GM10847 (cell line): ENCODE measurements around the gene ERCC1.

Source experiments
- POLR2A ChIP-seq: IDR thresholded peaks from 2 replicates; pipeline ENCODE4 v1.6.1; 2011; ENCODE audit not compliant: insufficient read length; ENCODE audit errors: extremely low read depth

Gene ERCC1

GRCh38 chr19:45420356-45420755, 3.4 kb downstream of the ERCC1 start:
- no peak for TF ChIP-seq POLR2A

GRCh38 chr19:45419895-45420294, 3.8 kb downstream of the ERCC1 start:
- no peak for TF ChIP-seq POLR2A

- TF ChIP-seq POLR2A, result no peak
Observed at GRCh38 chr19:45419396-45419795, 4.3 kb downstream of the ERCC1 start.

- TF ChIP-seq POLR2A, result no peak
Observed at GRCh38 chr19:45418802-45419201, 4.9 kb downstream of the ERCC1 start.

GRCh38 chr19:45417151-45417550, 6.6 kb downstream of the ERCC1 start:
- TF ChIP-seq POLR2A, result no peak

- no peak for TF ChIP-seq POLR2A
Observed at GRCh38 chr19:45414468-45414867, 9.2 kb downstream of the ERCC1 start.

GRCh38 chr19:45413497-45413896, 10.2 kb downstream of the ERCC1 start:
- no peak for TF ChIP-seq POLR2A

GRCh38 chr19:45409557-45409920, 14.2 kb downstream of the ERCC1 start:
- TF ChIP-seq POLR2A, result no peak

- no peak for TF ChIP-seq POLR2A
Observed at GRCh38 chr19:45408830-45409556, 14.7 kb downstream of the ERCC1 start.

GRCh38 chr19:45408121-45408520, 15.6 kb downstream of the ERCC1 start:
- no peak for TF ChIP-seq POLR2A

GRCh38 chr19:45407091-45407375, 16.7 kb downstream of the ERCC1 start:
- TF ChIP-seq POLR2A, result no peak

- TF ChIP-seq POLR2A, result peak; percentile 83
Observed at GRCh38 chr19:45406226-45407090, 17.3 kb downstream of the ERCC1 start, which contains the start of gene POLR1G. Gene POLR1G, plus strand, starts transcription at chr19:45406644. Its CDS starts 53 bp downstream, at chr19:45406697.

GRCh38 chr19:45405435-45406225, 18.1 kb downstream of the ERCC1 start:
- TF ChIP-seq POLR2A, result peak; percentile 42

- no peak for TF ChIP-seq POLR2A
Observed at GRCh38 chr19:45404557-45405434, 18.9 kb downstream of the ERCC1 start, which contains the start of gene PPP1R13L. Gene PPP1R13L, minus strand, starts transcription at chr19:45405069. Its CDS starts 6,751 bp downstream, at chr19:45398318.
